DMS153 treated with DMSO at 0.1 percent for 48 hours (cell line): Measurements from ENCODE around the gene MDFI.

Source experiments
- DNase-seq: peaks from one replicate; lab custom pipeline; 2025; ENCODE audit not compliant: unreplicated experiment; lab: John Stamatoyannopoulos, UW

The MDFI gene

GRCh38 chr6:41648921-41649320, 10.7 kb downstream of the MDFI start:
- DNase-seq: no peak

- DNase-seq: no peak
These were observed 11.3 kb downstream of the MDFI start for GRCh38 chr6:41649596-41649995.

- no peak for DNase-seq
These were observed 11.9 kb downstream of the MDFI start for GRCh38 chr6:41650120-41650519.

GRCh38 chr6:41651246-41651961, 13.1 kb downstream of the MDFI start:
- DNase-seq: no peak

- DNase-seq: no peak
These were observed 13.8 kb downstream of the MDFI start for GRCh38 chr6:41651962-41652657.

- peak; percentile 49 for DNase-seq
These were observed 14.8 kb downstream of the MDFI start for GRCh38 chr6:41652866-41653652.

- no peak for DNase-seq
These were observed 15.4 kb downstream of the MDFI start for GRCh38 chr6:41653691-41654090.

GRCh38 chr6:41654151-41654697, 16.0 kb downstream of the MDFI start:
- no peak for DNase-seq

- DNase-seq: no peak
These were observed 16.5 kb downstream of the MDFI start for GRCh38 chr6:41654698-41655151.

- no peak for DNase-seq
These were observed 16.9 kb downstream of the MDFI start for GRCh38 chr6:41655176-41655575.

- no peak for DNase-seq
These were observed 17.4 kb downstream of the MDFI start for GRCh38 chr6:41655646-41656001.

GRCh38 chr6:41656002-41656691, 17.9 kb downstream of the MDFI start:
- DNase-seq: peak; percentile 15

GRCh38 chr6:41657131-41658094, 19.1 kb downstream of the MDFI start:
- no peak for DNase-seq

GRCh38 chr6:41658636-41659035, 20.4 kb downstream of the MDFI start:
- DNase-seq: no peak

GRCh38 chr6:41659935-41660334, 21.7 kb downstream of the MDFI start:
- DNase-seq: no peak

GRCh38 chr6:41663568-41663967, 25.3 kb downstream of the MDFI start:
- no peak for DNase-seq

- DNase-seq: no peak
These were observed 26.0 kb downstream of the MDFI start for GRCh38 chr6:41664271-41664670.

- no peak for DNase-seq
These were observed 28.9 kb downstream of the MDFI start for GRCh38 chr6:41667195-41667594.

GRCh38 chr6:41668968-41669367, 30.7 kb downstream of the MDFI start:
- no peak for DNase-seq
